SH-SY5Y (cell line): Measurements from ENCODE around the gene PDE11A.

Experiments used
- GATA2 ChIP-seq: IDR thresholded peaks from 2 replicates; pipeline ENCODE4 v1.6.1; 2011; ENCODE audit warnings: mild to moderate bottlenecking, low read depth, low read length
- GATA3 ChIP-seq: IDR thresholded peaks from 2 replicates; pipeline ENCODE4 v1.6.1; 2011; ENCODE audit warnings: low read depth, mild to moderate bottlenecking, low read length, moderate library complexity

GRCh38 chr2:177673602-177674595 is 398.7 kb downstream of the PDE11A start:
- TF ChIP-seq GATA3 (no peak), GATA2 (no peak)
